Body of pancreas (tissue), 4 donors: ENCODE results near the gene GALNT8. TPM values are rescaled to one million over a fixed set of nuclear protein-coding genes. Genes with fewer than 3 reads are reported as not detected.

Experiments used
- ATAC-seq: fragments of 150-250 bp; one replicate; pipeline ENCODE4 v1.9.1; 2016
- DNase-seq, 4 donors: peaks; one replicate each; pipeline ENCODE4 v3.0.0-alpha.2; 2019
- H3K27ac ChIP-seq, 4 donors: fragments of 200-600 bp; sonication (generic); 1 replicate in 3 of 4; 2 replicates in 1 of 4; pipeline versions ENCODE4 v1.5.1 to v1.6.1; 2016 to 2019; ENCODE audit warnings: mild to moderate bottlenecking in 1 of 4, mixed read lengths in 1 of 4, moderate library complexity in 1 of 4
- H3K27me3 ChIP-seq, 2 donors: fragments of 200-600 bp; sonication (generic); one replicate each; pipeline ENCODE4 v1.6.0; 2016; ENCODE audit warnings: mild to moderate bottlenecking in 1 of 2
- H3K36me3 ChIP-seq, 2 donors: fragments of 200-600 bp; sonication (generic); replicated peaks in 1 of 2; 2 replicates each; pipeline ENCODE4 v1.5.1; 2016; ENCODE audit warnings: low read depth in 2 of 2; ENCODE audit not compliant: insufficient read depth in 1 of 2
- H3K4me1 ChIP-seq: fragments of 200-600 bp; sonication (generic); one replicate; pipeline ENCODE4 v1.6.0; 2016
- H3K4me3 ChIP-seq, 2 donors: fragments of 200-600 bp; sonication (generic); 1 replicate in 1 of 2; 2 replicates in 1 of 2; pipeline ENCODE4 v1.5.1; 2016 to 2019
- H3K9me3 ChIP-seq, 3 donors: fragments of 200-600 bp; sonication (generic); 1 replicate in 2 of 3; 2 replicates in 1 of 3; pipeline ENCODE4 v1.5.1; 2016
- POLR2A ChIP-seq, 3 donors: fragments of 450-650 bp; IDR thresholded peaks; one replicate each; pipeline ENCODE4 v1.6.1; 2016; ENCODE audit warnings: antibody characterized with exemption in 3 of 3, mild to moderate bottlenecking in 2 of 3
- WGBS, 2 donors: methylation state at CpG; one replicate each; pipeline ENCODE4 v1.1.5; 2017; 5-methylcytosine and 5-hydroxymethylcytosine counted together
- intact Hi-C: fragments of 100-400 bp; cut with DNase I; formaldehyde crosslinking; loops from one replicate; pipeline ENCODE4 v1.15.1; 2023
- total RNA-seq, 2 donors: library from RNA; depleted of rRNA; stranded (reverse); fragments of >200 nt; gene quantifications; one replicate each; pipeline ENCODE4 v1.1.0, GENCODE V29; 2016
- TF ChIP-seq, protein P1 (sequence below), 7 experiments: fragments of 450-650 bp in 4 of 7; fragments of 200-600 bp in 3 of 7; sonication (generic) in 3 of 7; IDR thresholded peaks; one replicate each; pipeline ENCODE4 v1.5.1; 2016 to 2019; ENCODE audit warnings: antibody characterized with exemption in 7 of 7

Gene GALNT8
- total RNA-seq, 2 donors from 2014 or later = 0.52 to 1.3 TPM

DNA sequence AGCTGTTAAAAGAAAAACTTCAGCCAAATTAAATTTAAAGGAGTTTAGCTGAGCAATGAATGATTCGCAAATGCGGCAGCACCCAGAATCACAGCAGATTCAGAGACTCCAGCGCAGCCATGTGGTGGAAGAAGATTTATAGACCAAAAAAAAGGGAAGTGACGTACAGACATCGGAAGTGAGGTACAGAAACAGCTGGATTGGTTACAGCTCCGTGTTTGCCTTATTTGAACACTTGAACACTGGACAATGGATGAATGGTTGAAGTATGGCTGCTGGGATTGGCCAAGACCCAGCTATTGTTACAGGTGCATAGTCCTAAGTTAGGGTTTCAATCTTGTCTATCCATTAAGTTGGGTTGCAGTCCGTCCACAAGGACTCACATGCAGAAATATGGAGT lies 42.6 kb downstream of the GALNT8 start:
- Histone ChIP-seq H3K36me3 (no peaks in the 10 kb centered on the region), H3K9me3 (no peaks in the 10 kb centered on the region), H3K27me3 (no peaks in the 10 kb centered on the region), H3K4me1 (no peaks in the 10 kb centered on the region), H3K27ac (no peak overlapping the region), H3K4me3 (no peak overlapping the region)
- ATAC-seq (no peak), DNase-seq (no peak)
- intact Hi-C loops = no loop called here
- 71 to 85% methylated on average over 7 of the region's 7 CpGs for WGBS, 2 donors
- no peak for TF ChIP-seq POLR2A (IDR thresholded peaks at IDR 0.05)
- TF ChIP-seq, protein P1, sequence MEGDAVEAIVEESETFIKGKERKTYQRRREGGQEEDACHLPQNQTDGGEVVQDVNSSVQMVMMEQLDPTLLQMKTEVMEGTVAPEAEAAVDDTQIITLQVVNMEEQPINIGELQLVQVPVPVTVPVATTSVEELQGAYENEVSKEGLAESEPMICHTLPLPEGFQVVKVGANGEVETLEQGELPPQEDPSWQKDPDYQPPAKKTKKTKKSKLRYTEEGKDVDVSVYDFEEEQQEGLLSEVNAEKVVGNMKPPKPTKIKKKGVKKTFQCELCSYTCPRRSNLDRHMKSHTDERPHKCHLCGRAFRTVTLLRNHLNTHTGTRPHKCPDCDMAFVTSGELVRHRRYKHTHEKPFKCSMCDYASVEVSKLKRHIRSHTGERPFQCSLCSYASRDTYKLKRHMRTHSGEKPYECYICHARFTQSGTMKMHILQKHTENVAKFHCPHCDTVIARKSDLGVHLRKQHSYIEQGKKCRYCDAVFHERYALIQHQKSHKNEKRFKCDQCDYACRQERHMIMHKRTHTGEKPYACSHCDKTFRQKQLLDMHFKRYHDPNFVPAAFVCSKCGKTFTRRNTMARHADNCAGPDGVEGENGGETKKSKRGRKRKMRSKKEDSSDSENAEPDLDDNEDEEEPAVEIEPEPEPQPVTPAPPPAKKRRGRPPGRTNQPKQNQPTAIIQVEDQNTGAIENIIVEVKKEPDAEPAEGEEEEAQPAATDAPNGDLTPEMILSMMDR (IDR thresholded peaks at IDR 0.05) = no peak

DNA sequence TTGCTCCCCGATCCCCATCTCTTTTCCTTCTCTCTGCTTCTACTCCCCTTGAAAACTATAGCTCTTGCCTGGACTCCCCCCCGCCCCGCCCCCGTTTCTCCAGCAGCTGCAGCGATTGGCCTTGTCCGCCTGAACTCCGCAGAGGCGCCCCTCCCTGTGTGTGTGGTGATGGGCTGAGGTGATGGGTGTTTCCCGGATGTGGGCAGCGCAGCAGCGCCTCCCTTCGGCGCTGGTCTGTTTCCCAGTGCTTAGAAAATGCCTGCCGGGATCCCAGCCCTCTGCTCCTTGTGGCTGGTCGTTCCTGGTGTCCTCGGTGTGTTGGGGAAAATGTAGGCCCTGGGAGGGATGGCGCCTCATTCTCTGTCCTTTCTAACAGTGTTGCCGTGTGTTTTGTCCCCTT lies 43.3 kb downstream of the GALNT8 start:
- 22 to 25% methylated on average over 16 to 18 of the region's 18 CpGs for WGBS, 2 donors
- H3K4me3 ChIP-seq = no peak overlapping the region

DNA sequence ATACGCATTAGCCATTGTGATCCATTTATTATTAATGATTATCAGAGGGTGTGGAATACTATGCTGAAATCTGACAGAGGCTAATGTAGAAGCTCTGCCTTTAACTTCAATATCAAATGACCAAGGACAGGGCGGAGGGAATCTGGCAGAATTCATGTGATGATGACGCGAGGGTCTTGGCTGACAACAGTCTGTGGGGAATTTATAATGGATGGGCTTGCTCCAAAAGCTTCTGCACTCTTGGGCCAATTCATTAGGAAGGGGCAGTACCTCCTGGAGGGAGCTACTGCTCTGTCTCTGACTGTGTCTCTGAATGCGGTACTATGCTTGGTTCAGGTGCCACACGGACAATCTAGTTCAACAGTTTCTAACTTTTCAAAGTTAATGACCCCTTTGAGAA lies 46.2 kb downstream of the GALNT8 start:
- TF ChIP-seq POLR2A (IDR thresholded peaks at IDR 0.05) = no peak
- TF ChIP-seq, protein P1 (IDR thresholded peaks at IDR 0.05) = no peak
- Histone ChIP-seq H3K4me1 (no peaks in the 10 kb centered on the region), H3K9me3 (no peaks in the 10 kb centered on the region), H3K4me3 (no peak overlapping the region), H3K27ac (no peak overlapping the region), H3K36me3 (no peaks in the 10 kb centered on the region), H3K27me3 (no peaks in the 10 kb centered on the region)
- ATAC-seq = no peak
- DNase-seq = no peak
- intact Hi-C loops = no loop called here
- WGBS, 2 donors = 80 to 85% methylated on average over 6 of the region's 6 CpGs

More for the DNA sequence above, 43.3 kb downstream of the GALNT8 start:
- Histone ChIP-seq H3K27me3 (no peaks in the 10 kb centered on the region), H3K9me3 (no peaks in the 10 kb centered on the region), H3K27ac (no peak overlapping the region), H3K36me3 (no peaks in the 10 kb centered on the region), H3K4me1 (no peaks in the 10 kb centered on the region)
- ATAC-seq (no peak), DNase-seq (no peak)
- intact Hi-C loops = no loop called here
- TF ChIP-seq POLR2A (IDR thresholded peaks at IDR 0.05) = no peak
- TF ChIP-seq, protein P1 (IDR thresholded peaks at IDR 0.05) = no peak

DNA sequence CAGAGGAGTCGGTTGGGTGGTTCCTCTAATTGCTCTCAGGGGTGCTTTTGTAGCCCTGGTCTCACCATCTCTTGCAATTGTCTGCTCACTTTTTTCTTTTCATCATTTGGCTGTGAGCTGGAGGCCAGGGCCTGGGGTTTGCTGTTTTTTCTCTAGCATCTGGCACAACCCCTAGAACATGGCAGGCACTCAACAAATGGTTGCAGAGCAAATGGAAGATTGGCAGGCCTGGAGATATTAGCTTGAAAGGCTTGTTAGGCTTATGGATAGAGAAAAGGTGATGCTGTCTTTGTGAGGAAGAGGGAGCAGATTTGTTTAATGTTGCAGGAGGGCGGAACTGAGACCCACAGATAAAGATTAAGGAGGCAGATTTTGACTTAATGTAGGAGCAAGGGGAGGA lies 47.0 kb downstream of the GALNT8 start:
- ATAC-seq (no peak), DNase-seq (no peak)
- Histone ChIP-seq H3K36me3 (no peaks in the 10 kb centered on the region), H3K4me3 (no peak overlapping the region), H3K27ac (no peak overlapping the region), H3K4me1 (no peaks in the 10 kb centered on the region), H3K27me3 (no peaks in the 10 kb centered on the region), H3K9me3 (no peaks in the 10 kb centered on the region)
- TF ChIP-seq, protein P1 (IDR thresholded peaks at IDR 0.05) = no peak
- TF ChIP-seq POLR2A (IDR thresholded peaks at IDR 0.05) = no peak
- intact Hi-C loops = no loop called here
- WGBS, 2 donors = 71 to 82% methylated on average over 2 of the region's 2 CpGs

DNA sequence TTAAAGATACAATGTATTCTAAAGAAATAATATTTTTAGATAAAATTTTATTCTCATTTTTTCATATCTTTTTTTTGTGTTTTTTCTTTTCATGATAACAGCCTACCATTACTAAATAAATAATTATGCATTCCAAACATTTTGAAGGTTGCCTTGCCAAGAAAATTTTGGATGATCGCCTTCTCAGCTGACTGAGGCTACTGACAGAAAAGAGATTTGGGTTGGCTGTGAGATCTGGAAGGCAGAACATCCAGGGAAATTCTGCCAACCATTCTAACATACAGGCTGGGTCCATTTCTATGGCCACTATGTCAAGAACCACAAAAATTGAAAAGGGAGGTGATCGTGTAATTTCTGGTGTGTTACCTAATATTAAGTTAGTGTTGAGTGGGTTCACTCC lies 48.1 kb downstream of the GALNT8 start:
- DNase-seq (no peak), ATAC-seq (no peak)
- H3K9me3 ChIP-seq = no peaks in the 10 kb centered on the region
- no peak overlapping the region for H3K27ac ChIP-seq
- TF ChIP-seq POLR2A (IDR thresholded peaks at IDR 0.05) = no peak
- TF ChIP-seq, protein P1 (IDR thresholded peaks at IDR 0.05) = no peak
- H3K36me3 ChIP-seq = no peaks in the 10 kb centered on the region
- no peak overlapping the region for H3K4me3 ChIP-seq
- 53 to 63% methylated on average over 2 of the region's 2 CpGs for WGBS, 2 donors
- H3K4me1 ChIP-seq = no peaks in the 10 kb centered on the region
- intact Hi-C loops = no loop called here
- H3K27me3 ChIP-seq = no peaks in the 10 kb centered on the region
